Vein endothelial cell (primary cell): ENCODE measurements around the gene OR4F17. TPM values are rescaled to one million over a fixed set of nuclear protein-coding genes. Genes with fewer than 3 reads are reported as not detected.

Experiments
- total RNA-seq: library from RNA; depleted of rRNA; stranded (reverse); fragments of >200 nt; gene quantifications from 2 replicates; pipeline ENCODE4 v1.2.3, GENCODE V29; 2012

OR4F17 gene
- total RNA-seq, result not detected in 2 replicates

GRCh38 chr19:106804-107203 is at the start of gene OR4F17:
TSS of gene OR4F17 (plus strand) at chr19:107104. CDS start at chr19:110679, 3,575 bp downstream.

Other genes with a start within 250 kb of the OR4F17 start
- 38.2 and 40.0 TPM in 2 replicates for gene PLPP2, start 184.3 kb downstream of the OR4F17 start, total RNA-seq
- 20.2 and 21.6 TPM in 2 replicates for gene MIER2, start 237.7 kb downstream of the OR4F17 start, total RNA-seq